Spleen (tissue), 11 donors: Measurements from ENCODE around the gene ATP5F1D. TPM values are rescaled to one million over a fixed set of nuclear protein-coding genes. Genes with fewer than 3 reads are reported as not detected.

Source experiments
- DNase-seq: peaks from one replicate; pipeline ENCODE4 v3.0.0-alpha.2; 2020
- H3K27ac ChIP-seq, 8 donors: fragments of 200-600 bp; sonication (generic) in 7 of 8; 1 replicate in 4 of 8; 2 replicates in 4 of 8; pipeline versions ENCODE4 v1.5.0 to v1.8.0; 2016 to 2021; ENCODE audit warnings: inconsistent platforms in 4 of 8, mild to moderate bottlenecking in 4 of 8, moderate library complexity in 1 of 8
- H3K27me3 ChIP-seq, 7 donors: fragments of 200-600 bp; sonication (generic) in 6 of 7; replicated peaks in 1 of 7; 1 replicate in 4 of 7; 2 replicates in 3 of 7; pipeline versions ENCODE4 v1.5.0 to v1.8.0; 2016 to 2021; ENCODE audit warnings: inconsistent platforms in 3 of 7, mild to moderate bottlenecking in 1 of 7
- H3K36me3 ChIP-seq, 6 donors: fragments of 200-600 bp; sonication (generic) in 5 of 6; 1 replicate in 4 of 6; 2 replicates in 2 of 6; pipeline versions ENCODE4 v1.5.0 to v1.8.0; 2016 to 2021; ENCODE audit warnings: inconsistent platforms in 2 of 6
- H3K4me1 ChIP-seq, 6 donors: fragments of 200-600 bp; sonication (generic) in 5 of 6; 1 replicate in 3 of 6; 2 replicates in 3 of 6; pipeline versions ENCODE4 v1.5.0 to v1.8.0; 2016 to 2021; ENCODE audit warnings: inconsistent platforms in 3 of 6
- H3K4me3 ChIP-seq, 8 donors: fragments of 200-600 bp; sonication (generic) in 7 of 8; 1 replicate in 4 of 8; 2 replicates in 4 of 8; pipeline versions ENCODE4 v1.5.0 to v1.8.0; 2016 to 2021; ENCODE audit warnings: inconsistent platforms in 4 of 8, mild to moderate bottlenecking in 4 of 8, moderate library complexity in 2 of 8
- H3K9me3 ChIP-seq, 8 donors: fragments of 200-600 bp; sonication (generic) in 7 of 8; 1 replicate in 4 of 8; 2 replicates in 4 of 8; pipeline versions ENCODE4 v1.5.0 to v1.8.0; 2016 to 2021; ENCODE audit warnings: inconsistent platforms in 4 of 8
- CTCF ChIP-seq, 11 experiments: fragments of 200-600 bp in 7 of 11; fragments of 450-650 bp in 4 of 11; sonication (generic) in 4 of 11; IDR thresholded peaks in 8 of 11; conservative IDR thresholded peaks in 3 of 11; 1 replicate in 7 of 11; 2 replicates in 4 of 11; pipeline versions ENCODE4 v1.4.0 to v1.8.0; 2016 to 2021; ENCODE audit warnings: antibody characterized with exemption in 11 of 11, inconsistent platforms in 4 of 11, mild to moderate bottlenecking in 1 of 11
- POLR2A ChIP-seq, 3 donors: fragments of 450-650 bp; IDR thresholded peaks; one replicate each; pipeline ENCODE4 v1.5.1; 2017; ENCODE audit warnings: antibody characterized with exemption in 3 of 3, mild to moderate bottlenecking in 1 of 3
- POLR2AphosphoS5 ChIP-seq, 3 donors: sonication (generic); formaldehyde crosslinking; IDR thresholded peaks; one replicate each; pipeline ENCODE4 v1.5.1; 2017; ENCODE audit warnings: antibody characterized with exemption in 3 of 3
- WGBS, 5 donors: extraction: QIAGEN DNeasy Blood & Tissue Kit in 3 of 5; methylation state at CpG; one replicate each; pipeline versions ENCODE4 v1.1.5 to v1.1.7; 2013 to 2018; 5-methylcytosine and 5-hydroxymethylcytosine counted together
- intact Hi-C: fragments of 100-400 bp; cut with DNase I; formaldehyde crosslinking; loops from one replicate; pipeline ENCODE4 v1.15.0; 2023; ENCODE audit warnings: low total_unique reads
- polyA plus RNA-seq, 3 donors: library from polyadenylated mRNA; stranded (reverse); fragments of 200-250 nt; gene quantifications; one replicate each; pipeline ENCODE4 v1.2.1, GENCODE V29; 2013
- total RNA-seq, 7 donors: library from RNA; depleted of rRNA in 3 of 7; stranded (reverse); fragments of >200 nt in 3 of 7; fragmentation: NEBNext Ultra II Directional in 4 of 7; extraction: Animal tissue kit (Norgen Biotek cat#: 25700) in 4 of 7; gene quantifications; one replicate each; pipeline versions ENCODE4 v1.1.0 to v1.2.1, GENCODE V29; 2016 to 2021
- donor health status: healthy with polysubstance abuse.
- donor health status: DM: no; HTN: no; CAD: no; lungs with moderate emphysema.
- donor health status: DM: no; HTN: no; CAD: no.
- donor health status: Bipolar disorder and iron deficiency.
- donor health status: healthy.
- donor health status: DM: no; HTN: no; CAD: no.
- donor health status: DM: yes; HTN: yes; CAD: no.

ATP5F1D gene
- total and polyA plus RNA-seq, 10 donors = 49.1 to 166 (median 121) TPM

GRCh38 chr19:1261798-1262622 lies 20.5 kb downstream of the ATP5F1D start:
- peaks cover 78 to 100% (median 98%) of the 10 kb centered on the region in 6 donors for H3K4me1 ChIP-seq
- no peaks in the 10 kb centered on the region for H3K9me3 ChIP-seq
- TF ChIP-seq CTCF (IDR thresholded peaks at IDR 0.05 in 8 of 11, conservative IDR thresholded peaks at IDR 0.05 in 3 of 11) (no peak), POLR2A (IDR thresholded peaks at IDR 0.05) (no peak), POLR2AphosphoS5 (IDR thresholded peaks at IDR 0.05) (peak; percentile 1 to 48 (median 39))
- WGBS, 5 donors = 23 to 37% (median 31%) methylated on average over 23 to 28 of the region's 28 CpGs
- DNase-seq = peak; percentile 90
- intact Hi-C loops = no loop called here
- H3K36me3 ChIP-seq = peaks cover 0 to 20% (median 12%) of the 10 kb centered on the region in 6 donors
- no peaks in the 10 kb centered on the region for H3K27me3 ChIP-seq
- H3K4me3 ChIP-seq = peak overlapping the region; percentile 63 to 80 (median 66)
- H3K27ac ChIP-seq = peak overlapping the region; percentile 93 to 100 (median 99)

- Histone ChIP-seq H3K9me3 (no peaks in the 10 kb centered on the region), H3K27me3 (no peaks in the 10 kb centered on the region), H3K36me3 (peaks cover 0 to 13% (median 5%) of the 10 kb centered on the region in 6 donors), H3K4me3 (peak overlapping the region in 7 of 8 donors; percentile 64 to 80 (median 66)), H3K27ac (peak overlapping the region; percentile 93 to 100 (median 99)), H3K4me1 (peaks cover 78 to 100% (median 98%) of the 10 kb centered on the region in 6 donors)
- peak; percentile 87 for DNase-seq
- WGBS, 5 donors = 35 to 54% (median 40%) methylated on average over 18 to 21 of the region's 21 CpGs
- intact Hi-C loops = no loop called here
- TF ChIP-seq POLR2AphosphoS5 (IDR thresholded peaks at IDR 0.05) = peak in 2 of 3 donors; percentile 13 to 69
- TF ChIP-seq CTCF (IDR thresholded peaks at IDR 0.05 in 8 of 11, conservative IDR thresholded peaks at IDR 0.05 in 3 of 11) = no peak
- no peak for TF ChIP-seq POLR2A (IDR thresholded peaks at IDR 0.05)
These were observed 21.1 kb downstream of the ATP5F1D start for GRCh38 chr19:1262623-1263123.

GRCh38 chr19:1263188-1263587 lies 21.6 kb downstream of the ATP5F1D start:
- 35 to 59% (median 48%) methylated on average over 4 to 5 of the region's 5 CpGs for WGBS, 5 donors
- intact Hi-C loops = no loop called here
- Histone ChIP-seq H3K9me3 (no peaks in the 10 kb centered on the region), H3K27ac (peak overlapping the region in 7 of 8 donors; percentile 96 to 100 (median 99)), H3K27me3 (no peaks in the 10 kb centered on the region), H3K4me3 (peak overlapping the region in 3 of 8 donors; percentile 64 to 78 (median 65)), H3K4me1 (peaks cover 78 to 100% (median 98%) of the 10 kb centered on the region in 6 donors), H3K36me3 (peaks cover 0 to 8% (median 1%) of the 10 kb centered on the region in 6 donors)
- DNase-seq = peak; percentile 84
- TF ChIP-seq POLR2AphosphoS5 (IDR thresholded peaks at IDR 0.05) (peak in 1 of 3 donors; percentile 59), CTCF (IDR thresholded peaks at IDR 0.05 in 8 of 11, conservative IDR thresholded peaks at IDR 0.05 in 3 of 11) (no peak)
